HG03575 (cell line): ENCODE data around the gene PRSS21.

Source experiments
- ATAC-seq: cut with Tn5 transposase; IDR thresholded peaks from one replicate; pipeline ENCODE4 v1.9.1; 2021; ENCODE audit not compliant: unreplicated experiment, insufficient number of reproducible peaks, low FRiP score; ENCODE audit errors: extremely low read depth

The PRSS21 gene

DNA sequence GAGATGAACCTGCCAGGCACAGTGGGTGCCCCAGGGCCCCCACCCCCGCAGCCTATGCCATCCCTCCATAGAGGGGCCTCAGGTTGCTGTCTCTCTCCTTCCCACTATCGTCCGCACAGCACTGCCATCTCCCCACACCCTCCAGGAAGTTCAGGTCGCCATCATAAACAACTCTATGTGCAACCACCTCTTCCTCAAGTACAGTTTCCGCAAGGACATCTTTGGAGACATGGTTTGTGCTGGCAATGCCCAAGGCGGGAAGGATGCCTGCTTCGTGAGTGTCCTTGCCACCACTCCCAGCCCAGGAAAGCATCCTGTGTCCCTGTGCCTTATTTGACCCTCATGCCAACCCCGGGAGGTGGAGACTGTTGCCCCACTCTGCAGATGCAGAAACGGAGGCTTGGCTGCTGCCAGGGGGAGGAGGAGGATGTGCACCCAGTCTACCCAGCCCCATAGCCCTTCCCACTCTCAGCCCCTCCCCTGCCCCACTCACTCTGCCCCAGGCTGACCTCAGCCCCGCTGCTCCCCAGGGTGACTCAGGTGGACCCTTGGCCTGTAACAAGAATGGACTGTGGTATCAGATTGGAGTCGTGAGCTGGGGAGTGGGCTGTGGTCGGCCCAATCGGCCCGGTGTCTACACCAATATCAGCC lies 3.9 kb downstream of the PRSS21 start:
- no peak for ATAC-seq

DNA sequence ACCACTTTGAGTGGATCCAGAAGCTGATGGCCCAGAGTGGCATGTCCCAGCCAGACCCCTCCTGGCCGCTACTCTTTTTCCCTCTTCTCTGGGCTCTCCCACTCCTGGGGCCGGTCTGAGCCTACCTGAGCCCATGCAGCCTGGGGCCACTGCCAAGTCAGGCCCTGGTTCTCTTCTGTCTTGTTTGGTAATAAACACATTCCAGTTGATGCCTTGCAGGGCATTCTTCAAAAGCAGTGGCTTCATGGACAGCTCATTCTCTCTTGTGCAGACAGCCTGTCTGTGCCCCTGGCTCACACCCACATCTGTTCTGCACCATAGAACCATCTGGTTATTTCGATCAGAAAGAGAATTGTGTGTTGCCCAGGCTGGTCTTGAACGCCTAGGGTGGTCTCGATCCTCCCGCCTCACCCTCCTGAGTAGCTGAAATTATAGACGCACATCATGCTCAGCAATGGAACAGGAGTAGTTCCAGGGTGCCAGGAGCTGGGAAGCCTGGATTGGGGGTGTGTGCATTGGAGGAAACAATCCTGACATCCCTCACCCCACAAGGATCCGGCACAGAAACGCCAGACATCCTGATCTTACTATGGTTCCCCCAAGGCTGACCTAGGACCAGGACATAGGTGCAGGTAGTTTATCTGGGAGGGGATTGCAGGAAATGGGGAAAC lies 4.6 kb downstream of the PRSS21 start:
- ATAC-seq, result no peak

DNA sequence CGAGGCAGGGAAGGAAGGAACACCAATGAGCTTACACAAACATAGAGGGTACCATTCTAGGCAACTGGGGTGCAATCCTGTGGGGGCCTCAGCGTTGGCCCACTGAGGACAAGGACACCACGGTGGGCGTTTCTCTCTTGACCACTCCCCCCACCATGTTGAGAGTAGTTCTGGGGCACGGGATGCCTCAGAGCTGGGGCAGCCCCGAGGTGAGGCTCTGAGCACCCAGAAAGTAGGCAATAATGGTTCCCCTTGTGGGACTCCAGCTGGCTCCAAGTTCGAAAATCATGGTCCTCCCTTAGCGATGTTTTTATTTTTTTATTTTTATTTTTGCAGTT lies 5.1 kb downstream of the PRSS21 start:
- ATAC-seq, result no peak

DNA sequence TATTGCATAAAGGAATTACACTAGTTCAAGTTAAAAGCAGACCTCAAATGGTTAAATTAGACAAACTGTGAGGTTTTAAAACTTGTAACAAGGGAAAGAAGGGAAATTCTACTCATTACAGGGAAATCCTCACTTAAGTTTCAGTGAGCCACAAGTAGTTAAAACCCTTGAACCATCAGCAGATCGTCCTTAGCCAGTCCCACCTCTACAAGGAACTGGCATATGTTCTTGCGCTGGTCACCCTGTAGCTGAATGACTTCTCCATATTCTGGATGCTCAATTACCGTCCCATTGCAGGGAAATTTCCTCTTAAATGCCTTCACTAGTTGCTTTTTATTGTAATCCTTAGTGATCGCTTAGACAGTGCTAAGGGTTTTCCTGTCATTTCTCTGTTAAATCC lies 5.5 kb downstream of the PRSS21 start:
- no peak for ATAC-seq

DNA sequence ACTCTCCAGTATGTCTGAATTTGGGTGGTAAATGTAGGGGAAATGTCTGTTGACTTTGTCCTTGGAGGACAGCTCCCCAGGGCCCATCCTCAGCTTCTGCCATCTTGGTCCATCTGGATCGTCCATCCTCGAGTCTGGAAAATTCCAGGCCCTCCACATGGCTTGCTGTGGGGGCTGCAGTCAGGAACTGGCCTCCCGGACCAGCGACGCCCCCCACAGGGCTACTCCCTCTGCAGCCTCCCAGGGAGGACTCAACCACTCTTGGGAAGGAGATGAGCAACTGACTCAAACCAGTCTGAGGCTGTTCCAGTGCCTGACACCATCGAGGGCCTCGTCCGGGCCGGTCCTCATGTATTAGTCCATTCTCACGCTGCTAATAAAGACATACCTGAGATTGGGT lies 7.6 kb downstream of the PRSS21 start:
- no peak for ATAC-seq

DNA sequence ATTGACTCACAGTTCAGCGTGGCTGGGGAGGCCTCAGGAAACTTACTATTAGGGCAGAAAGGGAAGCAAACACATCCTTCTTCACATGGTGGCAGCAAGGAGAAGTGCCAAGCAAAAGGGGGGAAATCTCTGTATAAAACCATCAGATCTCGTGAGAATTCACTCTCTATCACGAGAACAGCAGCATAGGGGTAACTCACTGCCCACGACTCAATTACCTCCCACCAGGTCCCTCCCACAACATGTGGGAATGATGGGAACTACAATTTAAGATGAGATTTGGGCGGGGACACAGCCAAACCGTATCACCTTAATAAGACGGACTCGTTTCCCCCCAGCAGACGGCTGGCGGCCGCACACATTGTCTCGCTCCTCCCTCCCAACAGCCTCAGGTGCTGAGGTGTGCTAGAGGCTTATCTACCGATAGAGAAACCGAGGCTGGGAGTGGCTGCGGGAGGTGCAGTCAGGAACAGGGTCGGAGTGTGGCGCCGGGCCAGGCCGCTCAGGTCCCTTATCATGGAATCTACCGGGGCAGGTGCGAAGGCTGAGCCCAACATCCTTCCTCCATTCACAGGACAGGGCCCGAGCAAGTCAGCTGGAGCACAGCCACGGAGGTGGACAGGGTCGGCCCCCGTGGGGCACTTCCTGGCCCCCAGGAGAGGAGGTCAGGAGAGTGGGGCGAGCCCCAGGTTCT lies 8.2 kb downstream of the PRSS21 start:
- no peak for ATAC-seq

DNA sequence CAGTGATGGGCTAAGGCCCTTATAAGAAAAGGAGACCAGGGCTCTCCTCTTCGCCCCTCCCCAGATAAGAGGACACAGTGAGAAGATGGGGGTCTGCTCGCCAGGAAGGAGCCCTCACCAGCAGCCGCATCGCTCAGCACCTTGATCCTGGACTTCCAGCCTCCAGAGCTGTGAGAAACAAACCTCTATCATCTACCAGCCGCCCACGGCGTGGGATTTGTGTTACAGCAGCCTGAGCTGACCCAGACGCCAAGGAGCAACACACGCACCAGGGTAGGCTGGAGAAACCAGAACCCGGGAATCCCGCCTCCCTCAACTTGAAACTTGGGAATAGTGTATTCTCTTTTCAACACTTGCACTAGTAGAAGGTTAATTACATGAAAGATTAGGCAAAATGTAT lies 8.9 kb downstream of the PRSS21 start:
- ATAC-seq, result no peak

DNA sequence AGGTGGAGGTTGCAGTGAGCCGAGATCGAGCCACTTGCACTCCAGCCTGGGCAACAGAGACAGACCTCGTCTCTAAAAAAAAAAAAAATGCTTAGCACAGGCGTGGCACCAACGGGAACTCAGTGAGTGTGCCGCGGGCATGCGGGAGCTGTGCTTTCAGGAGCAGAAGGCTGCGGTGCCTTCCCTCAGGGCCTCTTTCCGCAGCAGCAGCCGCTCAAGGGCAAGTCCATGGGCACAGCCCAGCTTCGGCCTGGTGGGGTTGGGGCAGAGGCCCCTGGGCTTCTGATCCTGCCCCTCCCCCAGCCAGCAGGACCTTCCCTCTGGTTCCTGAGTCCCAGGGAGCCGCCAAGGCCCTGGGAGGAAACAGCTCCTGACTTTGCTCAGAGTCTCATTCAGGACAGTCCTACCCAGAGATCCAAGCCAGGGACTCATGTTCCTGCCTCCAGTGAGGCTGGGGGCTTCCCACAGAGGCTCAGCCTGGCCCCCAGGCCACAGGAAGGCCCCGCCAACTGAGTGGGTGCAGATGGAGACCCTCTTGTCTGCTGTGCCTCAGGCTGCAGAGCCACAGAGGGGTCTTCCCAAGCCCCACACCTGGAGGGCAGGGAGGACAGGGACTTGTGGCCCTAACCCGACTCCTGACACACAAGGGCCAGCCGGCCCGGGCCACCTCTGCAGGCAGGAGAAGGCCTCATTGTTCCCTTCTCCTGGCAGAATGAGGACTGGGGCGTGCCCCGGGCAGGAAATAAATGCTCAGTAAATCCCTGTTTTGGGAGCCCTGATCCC lies 9.7 kb downstream of the PRSS21 start:
- no peak for ATAC-seq

DNA sequence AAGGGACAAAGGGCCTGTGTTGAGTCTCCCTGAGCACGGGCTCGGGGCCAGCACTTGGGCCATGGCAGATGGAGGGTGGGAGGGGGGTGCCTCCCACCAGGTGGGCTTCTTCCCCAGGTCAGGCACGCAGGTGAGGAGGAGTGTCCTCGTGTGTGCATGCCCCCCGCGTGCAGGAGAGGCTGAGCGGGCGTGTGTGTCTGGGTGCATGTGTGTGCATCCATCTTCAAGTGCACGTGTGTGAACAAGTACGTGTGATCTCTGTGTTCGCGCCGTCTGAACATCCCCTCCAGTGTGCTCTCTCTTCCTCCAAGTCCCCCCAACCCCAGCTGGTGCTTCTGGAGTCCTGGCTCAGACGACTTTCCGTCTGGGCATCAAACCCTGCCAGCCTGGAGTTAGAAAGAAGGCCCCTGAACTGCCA lies 10.3 kb downstream of the PRSS21 start:
- ATAC-seq, result no peak

DNA sequence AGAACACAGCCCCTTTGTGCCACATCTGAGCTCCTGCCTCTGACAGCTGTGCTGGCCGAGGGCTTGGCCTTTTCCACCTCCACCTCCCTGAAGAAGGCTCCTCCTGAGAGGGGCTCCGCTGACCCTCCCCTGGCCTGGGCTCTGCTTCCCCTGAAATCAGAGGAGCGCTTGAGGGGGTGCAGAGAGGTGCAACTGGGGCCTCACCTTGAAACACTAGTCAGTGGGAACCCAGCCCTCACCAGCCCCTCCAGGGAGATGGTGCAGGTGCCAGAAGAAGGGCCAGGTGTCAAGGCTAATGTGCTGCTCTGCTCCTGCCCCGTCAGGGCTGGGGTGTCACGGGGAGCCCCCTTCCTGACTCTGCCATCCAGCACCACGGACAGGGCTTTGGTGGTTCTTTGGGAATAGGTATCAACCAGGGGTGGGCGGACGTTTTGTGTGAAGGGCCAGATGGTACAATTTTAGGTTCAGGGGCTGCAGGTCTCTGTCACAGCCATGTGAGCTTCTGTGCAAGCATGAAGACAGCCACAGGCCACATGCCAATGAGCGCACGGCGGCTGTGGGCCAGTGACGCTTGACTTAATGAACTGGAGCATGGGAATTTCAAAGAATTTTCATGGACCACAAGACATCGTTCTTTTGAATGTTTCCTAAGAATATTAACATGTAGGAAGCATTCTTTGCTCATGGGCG lies 10.9 kb downstream of the PRSS21 start:
- ATAC-seq, result no peak

DNA sequence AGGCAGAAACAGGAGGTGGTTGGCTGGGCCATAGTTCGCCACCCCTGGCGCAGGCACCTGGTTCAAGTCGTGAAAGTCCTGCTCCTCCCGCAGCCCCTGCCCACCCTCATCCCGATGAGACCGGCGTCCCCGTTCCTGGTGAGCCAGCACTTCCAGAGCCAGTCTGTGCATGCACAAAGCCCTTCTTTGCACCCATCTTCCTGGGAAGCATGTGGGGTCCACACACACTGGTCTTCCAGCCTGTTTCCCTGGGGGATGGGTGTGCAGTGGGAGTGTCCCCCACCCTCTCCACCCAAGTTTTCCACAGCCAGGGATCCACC lies 11.4 kb downstream of the PRSS21 start:
- ATAC-seq, result no peak

DNA sequence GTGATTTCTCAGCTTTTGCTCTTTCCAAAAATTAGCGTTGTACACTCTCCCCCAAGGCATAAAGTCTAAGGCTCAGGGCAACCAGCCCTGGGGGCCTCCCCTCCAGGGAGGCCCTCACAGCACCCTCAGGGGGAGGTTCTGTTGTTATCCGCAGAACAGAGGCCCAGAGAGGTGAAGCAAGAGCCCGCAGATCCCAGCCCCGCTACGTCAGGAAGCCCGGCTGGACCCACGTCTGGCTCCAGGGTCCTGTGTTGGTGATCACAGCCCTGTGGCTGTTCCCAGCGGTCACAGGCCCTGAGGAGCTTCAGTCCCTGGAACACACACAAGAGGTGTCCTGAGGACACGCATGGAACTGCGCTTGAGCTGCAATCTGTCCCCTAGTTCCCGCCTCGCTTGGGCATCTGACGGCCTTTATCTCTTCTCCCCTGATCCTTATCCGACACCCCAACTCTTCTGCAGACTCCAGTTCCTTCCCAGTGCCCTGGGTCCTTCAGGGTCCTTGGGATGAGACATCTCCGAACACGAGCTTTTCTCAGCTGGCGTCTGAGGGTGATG lies 11.9 kb downstream of the PRSS21 start:
- no peak for ATAC-seq

DNA sequence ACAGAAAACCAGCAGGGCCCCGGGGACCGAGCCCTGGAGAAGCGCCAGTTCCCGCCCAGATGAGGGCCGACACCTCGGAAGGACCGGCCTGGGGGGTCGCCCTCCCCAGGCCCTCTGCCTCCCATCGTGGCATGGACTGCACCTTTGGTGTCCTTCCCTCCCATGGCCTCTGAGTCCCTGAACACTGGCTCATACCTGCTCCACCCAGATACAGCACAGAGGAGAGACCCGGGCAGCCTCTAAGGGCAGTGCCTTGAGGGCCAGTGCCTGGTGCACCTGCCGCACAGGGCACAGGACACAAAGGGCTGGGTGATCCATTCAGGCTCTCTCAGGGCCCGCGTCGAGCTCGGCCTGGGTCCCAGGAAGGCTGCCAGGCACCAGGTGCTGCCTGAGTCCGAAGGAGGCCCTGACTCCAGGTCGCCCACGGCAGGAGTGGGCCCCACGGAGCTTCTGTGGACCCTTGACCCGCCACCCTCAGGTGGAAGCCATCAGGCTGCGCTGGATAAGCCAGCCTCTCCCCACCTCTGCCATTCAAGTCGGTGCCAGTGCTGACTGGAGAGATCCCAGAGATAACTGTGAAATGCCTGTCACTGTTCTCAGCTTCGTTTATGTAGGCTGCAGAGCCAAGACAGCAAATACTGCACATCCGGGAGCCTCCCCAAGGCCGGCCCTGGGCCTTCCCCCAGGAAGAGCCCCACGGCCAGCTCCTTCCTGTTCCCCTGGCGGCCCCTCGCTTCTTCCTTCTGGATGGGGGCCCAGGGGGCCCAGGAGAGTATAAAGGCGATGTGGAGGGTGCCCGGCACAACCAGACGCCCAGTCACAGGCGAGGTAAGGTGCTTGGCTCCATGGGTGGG lies 12.7 kb downstream of the PRSS21 start, which contains the start of gene ZG16B:
Gene ZG16B (plus strand): TSS at position 803 of the 854 bp plus-strand sequence. CDS start 139 bp downstream, outside the sequence.
- ATAC-seq, result no peak

DNA sequence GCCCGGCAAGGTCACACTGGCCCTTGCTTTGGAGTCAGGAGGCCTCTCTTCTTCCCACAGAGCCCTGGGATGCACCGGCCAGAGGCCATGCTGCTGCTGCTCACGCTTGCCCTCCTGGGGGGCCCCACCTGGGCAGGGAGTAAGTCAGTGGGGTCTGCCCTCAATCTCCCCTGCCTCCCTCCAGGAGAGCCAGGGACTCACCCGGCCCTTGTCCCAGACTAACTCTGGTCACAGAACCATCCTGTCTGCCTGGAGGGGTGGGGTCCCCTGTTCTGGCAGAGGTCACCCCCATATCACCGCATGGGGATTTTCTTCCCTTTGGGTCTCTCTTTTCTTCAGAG lies 13.3 kb downstream of the PRSS21 start:
- ATAC-seq, result no peak

DNA sequence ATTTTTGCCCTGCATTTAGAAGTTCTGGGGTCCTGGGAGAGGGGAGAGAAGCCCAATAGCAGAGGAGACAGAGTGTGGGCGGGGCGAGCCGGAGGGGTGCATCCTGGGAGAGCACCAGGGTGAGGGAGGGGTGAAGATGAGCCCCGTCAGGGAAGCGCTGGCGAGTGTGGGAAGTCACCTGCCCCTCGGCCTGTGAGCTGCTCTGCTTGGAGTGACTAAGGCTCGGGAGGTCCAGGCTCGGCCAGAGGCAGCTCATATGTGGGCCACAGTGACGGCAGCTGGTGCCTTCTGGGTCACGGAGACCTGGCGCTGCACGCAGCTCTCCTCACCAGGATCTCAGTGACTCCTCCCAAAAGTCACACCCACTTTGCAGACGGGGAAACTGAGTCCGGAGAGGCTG lies 14.2 kb downstream of the PRSS21 start:
- ATAC-seq, result no peak

DNA sequence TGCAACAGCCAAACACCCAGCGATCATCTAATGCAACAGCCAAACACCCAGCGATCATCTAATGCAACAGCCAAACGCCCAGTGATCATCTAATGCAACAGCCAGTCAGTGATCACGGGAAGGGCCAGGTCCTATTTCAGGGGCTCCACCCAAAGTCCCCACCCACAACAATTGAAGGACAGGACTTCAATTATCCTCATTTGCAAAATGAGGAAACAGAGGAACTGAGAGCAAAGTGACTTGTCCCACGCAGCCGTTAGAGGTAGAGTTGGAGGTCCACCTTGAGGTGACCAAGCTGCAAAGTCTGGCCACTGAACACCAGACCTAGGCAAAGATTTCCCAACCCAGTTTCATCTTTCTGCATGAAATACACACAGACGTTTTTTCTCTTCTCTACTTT lies 16.7 kb downstream of the PRSS21 start:
- no peak for ATAC-seq

DNA sequence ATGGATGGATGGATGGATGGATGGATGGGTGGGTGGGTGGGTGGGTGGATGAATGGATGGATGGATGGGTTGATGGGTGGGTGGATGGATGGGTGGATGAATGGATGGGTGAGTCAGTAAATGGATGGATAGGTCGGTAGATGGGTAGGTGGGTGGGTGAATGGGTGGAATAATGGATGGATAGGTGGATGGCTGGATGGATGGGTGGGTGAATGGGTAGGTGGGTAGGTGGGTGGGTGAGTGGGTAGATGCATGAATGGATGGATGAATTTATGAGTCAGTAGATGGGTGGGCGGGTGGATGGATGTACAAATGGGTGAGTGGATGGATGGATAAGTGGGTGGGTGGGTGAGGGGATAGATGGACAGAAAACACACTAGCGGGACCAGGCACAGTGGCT lies 17.9 kb downstream of the PRSS21 start:
- no peak for ATAC-seq
